ENCODE measurements around the gene LPP.

The LPP gene

GRCh38 chr3:188742755-188743550, 589.0 kb downstream of the LPP start:
- ChIA-PET POLR2A (no interaction called here), CTCF (no interaction called here)
- no peak for DNase-seq (ENCODE audit: extremely low spot score)
- TF ChIP-seq FOXM1 (IDR thresholded peaks at IDR 0.05; ENCODE audit: borderline replicate concordance): no peak
- TF ChIP-seq ELF4 (IDR thresholded peaks at IDR 0.05): no peak

GRCh38 chr3:188744166-188744565, 590.2 kb downstream of the LPP start:
- POLR2A ChIA-PET: no interaction called here
- CTCF ChIA-PET: no interaction called here
- DNase-seq (ENCODE audit: extremely low spot score): no peak
- TF ChIP-seq L3MBTL2 (conservative IDR thresholded peaks at IDR 0.05): no peak
- no peak for TF ChIP-seq SUZ12 (IDR thresholded peaks at IDR 0.05)
- TF ChIP-seq BHLHE40 (IDR thresholded peaks at IDR 0.05; ENCODE audit: borderline replicate concordance): no peak
- TF ChIP-seq ELF4 (IDR thresholded peaks at IDR 0.05): no peak
- no peak for TF ChIP-seq ZNF384 (IDR thresholded peaks at IDR 0.05)
- no peak for TF ChIP-seq FOXM1 (IDR thresholded peaks at IDR 0.05; ENCODE audit: borderline replicate concordance)
- no peak for TF ChIP-seq FOXK2 (IDR thresholded peaks at IDR 0.05)
- no peak for TF ChIP-seq HDGF (IDR thresholded peaks at IDR 0.05; ENCODE audit: borderline replicate concordance)
- no peak for TF ChIP-seq NFRKB (IDR thresholded peaks at IDR 0.05)
- no peak for TF ChIP-seq ARNT (IDR thresholded peaks at IDR 0.05)
- TF ChIP-seq TARDBP (IDR thresholded peaks at IDR 0.05): no peak
- no peak for TF ChIP-seq CTBP1 (IDR thresholded peaks at IDR 0.05; ENCODE audit: borderline replicate concordance)
- no peak for TF ChIP-seq FOXA1 (IDR thresholded peaks at IDR 0.05)
- TF ChIP-seq SP1 (IDR thresholded peaks at IDR 0.05): no peak
- no peak for TF ChIP-seq LEF1 (IDR thresholded peaks at IDR 0.05; ENCODE audit: borderline replicate concordance)
- no peak for TF ChIP-seq PKNOX1 (IDR thresholded peaks at IDR 0.05)

- DNase-seq (ENCODE audit: extremely low spot score): no peak
- POLR2A ChIA-PET: no interaction called here
- CTCF ChIA-PET: interaction anchor here (0.6 kb wide), 1 partner anchor 1006 kb away, joined by 3 read pairs; no protein-coding TSS in a partner anchor
- TF ChIP-seq FOXA1 (IDR thresholded peaks at IDR 0.05) (no peak), NFRKB (IDR thresholded peaks at IDR 0.05) (no peak), FOXK2 (IDR thresholded peaks at IDR 0.05) (no peak), BHLHE40 (IDR thresholded peaks at IDR 0.05; ENCODE audit: borderline replicate concordance) (no peak), HDGF (IDR thresholded peaks at IDR 0.05; ENCODE audit: borderline replicate concordance) (no peak), ZNF384 (IDR thresholded peaks at IDR 0.05) (no peak), LEF1 (IDR thresholded peaks at IDR 0.05; ENCODE audit: borderline replicate concordance) (no peak), CTBP1 (IDR thresholded peaks at IDR 0.05; ENCODE audit: borderline replicate concordance) (no peak), ELF4 (IDR thresholded peaks at IDR 0.05) (no peak), ARNT (IDR thresholded peaks at IDR 0.05) (no peak), PKNOX1 (IDR thresholded peaks at IDR 0.05) (no peak), FOXM1 (IDR thresholded peaks at IDR 0.05; ENCODE audit: borderline replicate concordance) (no peak), SP1 (IDR thresholded peaks at IDR 0.05) (no peak), TARDBP (IDR thresholded peaks at IDR 0.05) (no peak)
Observed at GRCh38 chr3:188745031-188745430, 591.1 kb downstream of the LPP start.

- TF ChIP-seq FOXA1 (IDR thresholded peaks at IDR 0.05) (no peak), PKNOX1 (IDR thresholded peaks at IDR 0.05) (no peak), HDGF (IDR thresholded peaks at IDR 0.05; ENCODE audit: borderline replicate concordance) (no peak), LEF1 (IDR thresholded peaks at IDR 0.05; ENCODE audit: borderline replicate concordance) (no peak), FOXK2 (IDR thresholded peaks at IDR 0.05) (no peak)
- DNase-seq (ENCODE audit: extremely low spot score): no peak
- CTCF ChIA-PET: no interaction called here
- POLR2A ChIA-PET: no interaction called here
Observed at GRCh38 chr3:188746291-188746783, 592.4 kb downstream of the LPP start.

GRCh38 chr3:188747489-188747888, 593.5 kb downstream of the LPP start:
- TF ChIP-seq CTBP1 (IDR thresholded peaks at IDR 0.05; ENCODE audit: borderline replicate concordance) (no peak), ELF4 (IDR thresholded peaks at IDR 0.05) (no peak), FOXK2 (IDR thresholded peaks at IDR 0.05) (no peak), SP1 (IDR thresholded peaks at IDR 0.05) (no peak), BHLHE40 (IDR thresholded peaks at IDR 0.05; ENCODE audit: borderline replicate concordance) (no peak), SUZ12 (IDR thresholded peaks at IDR 0.05) (no peak), L3MBTL2 (conservative IDR thresholded peaks at IDR 0.05) (no peak), HDGF (IDR thresholded peaks at IDR 0.05; ENCODE audit: borderline replicate concordance) (no peak), FOXA1 (IDR thresholded peaks at IDR 0.05) (no peak), LEF1 (IDR thresholded peaks at IDR 0.05; ENCODE audit: borderline replicate concordance) (no peak), TARDBP (IDR thresholded peaks at IDR 0.05) (no peak), NFRKB (IDR thresholded peaks at IDR 0.05) (no peak), FOXM1 (IDR thresholded peaks at IDR 0.05; ENCODE audit: borderline replicate concordance) (no peak), PKNOX1 (IDR thresholded peaks at IDR 0.05) (no peak), ZNF384 (IDR thresholded peaks at IDR 0.05) (no peak), ARNT (IDR thresholded peaks at IDR 0.05) (no peak)
- POLR2A ChIA-PET: no interaction called here
- CTCF ChIA-PET: interaction anchor here (1.8 kb wide), 1 partner anchor 1009 kb away, joined by 4 read pairs; no protein-coding TSS in a partner anchor
- no peak for DNase-seq (ENCODE audit: extremely low spot score)
